Activated CD4-positive, alpha-beta T cell treated with anti-CD3 and anti-CD28 coated beads, Interleukin-2, amount 50 U/mL, for 24 hours (primary cell): ENCODE data around the gene FIGNL1.

Source experiments
- DNase-seq, 2 donors: peaks; one replicate each; pipeline ENCODE4 v3.0.0-alpha.2; 2020; ENCODE audit warnings: low read depth in 1 of 2, low spot score in 1 of 2

Gene FIGNL1

GRCh38 chr7:50431316-50431715 is 18.8 kb downstream of the FIGNL1 start:
- no peak for DNase-seq

- no peak for DNase-seq
Measured at GRCh38 chr7:50428911-50429310, 21.2 kb downstream of the FIGNL1 start.

GRCh38 chr7:50427518-50427917 is 22.6 kb downstream of the FIGNL1 start:
- no peak for DNase-seq

DNA sequence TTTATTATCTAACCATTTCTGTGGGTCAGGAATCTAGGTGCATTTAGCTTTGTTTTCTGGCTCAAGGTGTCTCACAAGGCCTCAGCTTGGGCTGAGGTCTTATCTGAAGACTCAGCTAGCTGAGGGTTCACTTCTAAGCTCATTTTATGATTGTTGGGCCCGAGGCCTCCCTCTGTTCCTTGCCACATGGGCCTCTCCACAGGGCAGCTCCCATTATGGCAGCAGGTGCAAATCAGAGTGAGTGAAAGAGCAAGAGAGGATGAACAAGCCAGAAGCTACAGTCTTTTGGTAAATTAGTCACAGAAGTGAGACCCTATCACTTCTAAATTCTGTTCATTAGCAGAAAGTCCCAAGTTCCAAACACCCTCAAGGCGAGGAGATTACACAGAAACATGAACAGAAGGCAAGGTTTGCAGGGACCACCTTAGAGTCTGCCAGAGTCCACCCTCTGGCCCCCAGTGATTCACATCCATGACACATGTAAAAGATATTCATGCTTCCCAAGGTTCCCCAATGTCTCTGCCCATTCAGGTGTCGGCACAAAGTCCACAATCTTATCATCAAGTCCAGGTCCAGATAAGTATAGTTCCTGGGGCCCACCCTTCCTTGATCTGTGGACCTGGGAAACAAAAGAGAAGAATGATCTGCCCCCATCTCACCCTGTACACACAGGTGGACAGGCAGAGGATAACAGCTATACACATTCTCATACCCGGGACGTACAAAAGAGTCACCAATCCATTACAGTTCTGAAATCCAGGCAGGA is 23.7 kb downstream of the FIGNL1 start:
- no peak for DNase-seq

GRCh38 chr7:50425318-50425717 is 24.8 kb downstream of the FIGNL1 start:
- DNase-seq, result no peak

GRCh38 chr7:50423860-50424259 is 26.3 kb downstream of the FIGNL1 start:
- no peak for DNase-seq

- no peak for DNase-seq
Measured at GRCh38 chr7:50422858-50423257, 27.3 kb downstream of the FIGNL1 start.

GRCh38 chr7:50421043-50421442 is 29.1 kb downstream of the FIGNL1 start:
- no peak for DNase-seq

DNA sequence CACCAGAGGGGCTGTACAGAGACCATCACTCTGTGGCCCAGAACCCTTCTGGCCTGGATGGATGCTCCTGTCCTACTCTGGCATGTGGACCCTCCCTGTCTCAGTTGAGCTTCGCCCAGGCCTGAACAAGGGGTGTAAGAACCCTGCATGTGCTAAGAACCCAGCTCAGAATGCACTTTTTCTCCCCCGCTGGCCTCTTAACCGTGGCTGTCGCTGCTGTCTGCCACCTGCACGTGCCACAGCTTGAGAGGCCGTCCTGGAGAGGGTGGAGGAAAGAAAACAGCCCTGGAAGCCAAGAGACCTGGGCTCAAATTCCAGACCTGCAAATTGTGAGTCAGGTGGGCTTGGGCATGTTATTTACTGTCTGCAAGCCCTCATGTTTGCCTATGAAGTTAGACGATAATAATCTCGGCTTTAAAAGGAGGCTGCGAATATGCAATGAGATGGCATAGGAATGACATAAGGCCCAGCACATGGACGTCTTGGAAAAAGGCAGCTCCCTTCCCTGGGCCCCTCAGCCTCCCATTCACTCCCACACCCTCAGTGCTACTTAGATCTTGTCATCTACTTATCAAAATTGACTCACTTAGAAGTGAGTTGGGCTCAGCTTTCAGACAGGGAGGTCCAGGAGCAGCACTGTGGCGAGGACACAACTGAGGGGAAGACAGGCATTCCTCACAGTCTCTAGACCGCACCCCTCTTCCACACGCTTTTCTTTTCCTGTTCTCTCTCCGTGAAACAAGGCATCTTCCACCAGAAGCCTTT is 31.4 kb downstream of the FIGNL1 start:
- DNase-seq, result no peak

GRCh38 chr7:50418086-50418515 is 32.0 kb downstream of the FIGNL1 start:
- peak in 1 of 2 donors; percentile 68 for DNase-seq

- no peak for DNase-seq
Measured at GRCh38 chr7:50416527-50417182, 33.5 kb downstream of the FIGNL1 start.

GRCh38 chr7:50415844-50416364 is 34.2 kb downstream of the FIGNL1 start:
- DNase-seq, result no peak

- no peak for DNase-seq
Measured at GRCh38 chr7:50413561-50413960, 36.6 kb downstream of the FIGNL1 start.

- no peak for DNase-seq
Measured at GRCh38 chr7:50412973-50413372, 37.2 kb downstream of the FIGNL1 start.

DNA sequence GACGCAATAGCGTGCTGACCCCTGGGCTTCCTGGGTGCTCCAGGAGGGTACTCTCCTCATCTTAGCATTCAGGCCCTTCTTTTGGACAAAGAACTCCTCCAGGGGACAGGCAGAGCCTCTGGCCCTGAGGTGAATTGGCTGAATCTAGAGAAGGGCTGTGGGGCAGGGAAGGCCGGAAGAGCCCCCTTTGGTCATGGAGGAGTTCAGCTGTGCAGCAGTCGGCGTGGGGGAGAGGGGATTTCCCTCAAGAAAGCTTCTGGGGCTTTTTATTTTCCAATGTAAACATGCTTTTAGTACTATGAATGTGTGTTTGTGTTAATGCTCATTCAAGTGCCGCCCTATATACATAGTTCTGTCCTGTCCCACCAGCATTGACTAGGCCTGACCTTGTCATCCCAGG is 38.8 kb downstream of the FIGNL1 start:
- no peak for DNase-seq

GRCh38 chr7:50409856-50410745 is 40.0 kb downstream of the FIGNL1 start:
- DNase-seq, result no peak

DNA sequence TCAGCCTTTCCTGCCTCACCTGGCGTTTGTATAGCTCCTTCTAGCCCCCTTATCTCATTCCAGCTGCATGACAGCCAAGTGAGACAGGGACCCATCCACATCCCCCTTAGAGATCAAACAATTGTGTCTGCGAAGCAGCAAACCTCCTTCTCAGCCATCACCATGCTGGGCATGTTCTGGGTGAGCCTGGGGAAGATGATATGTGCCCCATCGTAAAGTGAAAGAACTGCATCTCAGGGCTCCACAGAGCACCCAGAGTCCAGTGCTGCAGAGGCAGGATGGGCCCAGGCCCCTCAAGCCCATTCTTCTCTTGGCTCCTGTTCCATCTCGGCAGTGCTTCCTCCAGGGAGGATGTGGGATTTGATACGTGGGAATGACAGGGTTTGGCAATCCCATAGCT is 43.2 kb downstream of the FIGNL1 start:
- no peak for DNase-seq

- no peak for DNase-seq
Measured at GRCh38 chr7:50405221-50405620, 44.9 kb downstream of the FIGNL1 start.

- DNase-seq, result no peak
Measured at GRCh38 chr7:50404392-50404791, 45.8 kb downstream of the FIGNL1 start.

DNA sequence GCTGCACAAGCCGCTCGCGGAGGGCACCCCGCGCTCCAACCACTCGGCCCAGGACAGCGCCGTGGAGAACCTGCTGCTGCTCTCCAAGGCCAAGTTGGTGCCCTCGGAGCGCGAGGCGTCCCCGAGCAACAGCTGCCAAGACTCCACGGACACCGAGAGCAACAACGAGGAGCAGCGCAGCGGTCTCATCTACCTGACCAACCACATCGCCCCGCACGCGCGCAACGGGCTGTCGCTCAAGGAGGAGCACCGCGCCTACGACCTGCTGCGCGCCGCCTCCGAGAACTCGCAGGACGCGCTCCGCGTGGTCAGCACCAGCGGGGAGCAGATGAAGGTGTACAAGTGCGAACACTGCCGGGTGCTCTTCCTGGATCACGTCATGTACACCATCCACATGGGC is 50.0 kb downstream of the FIGNL1 start:
- no peak for DNase-seq

DNA sequence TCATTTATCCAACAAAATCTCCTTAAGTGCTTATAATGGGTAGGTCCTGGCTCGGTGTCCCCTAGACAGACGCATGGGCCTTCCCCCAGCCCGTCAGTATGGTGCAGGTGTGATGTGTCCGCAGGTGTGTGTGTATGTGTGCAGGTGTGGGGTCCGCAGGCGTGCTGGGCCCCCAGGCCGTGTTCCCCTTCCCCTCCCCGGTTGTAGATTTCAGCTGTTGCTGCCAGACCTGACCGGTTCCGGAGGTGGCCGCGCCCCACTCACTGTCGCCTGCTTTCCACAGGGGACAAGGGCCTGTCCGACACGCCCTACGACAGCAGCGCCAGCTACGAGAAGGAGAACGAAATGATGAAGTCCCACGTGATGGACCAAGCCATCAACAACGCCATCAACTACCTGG is 50.5 kb downstream of the FIGNL1 start:
- DNase-seq, result no peak
